GM12891 (cell line): Measurements from ENCODE around the gene FES.

Source experiments
- PAX5 ChIP-seq: IDR thresholded peaks from 2 replicates; pipeline ENCODE4 v1.6.1; 2011; ENCODE audit warnings: low read length, moderate library complexity, mild to moderate bottlenecking; ENCODE audit not compliant: insufficient read depth, severe bottlenecking
- POLR2A ChIP-seq: IDR thresholded peaks from 2 replicates; pipeline ENCODE4 v1.6.1; 2011; ENCODE audit warnings: low read depth, low read length, control low read depth

- TF ChIP-seq POLR2A (no peak), PAX5 (no peak)
Measured at GRCh38 chr15:90868261-90868689, 16.0 kb upstream of the FES start, which contains the start of gene FURIN.
